HepG2 (cell line): Measurements from ENCODE around the gene AKAP6. TPM values are rescaled to one million over a fixed set of nuclear protein-coding genes. Genes with fewer than 3 reads are reported as not detected.

Source experiments
- ATAC-seq: fragments of 200-7000 bp; cut with Tn5 transposase; 3 replicates; pipeline ENCODE4 v1.9.1; 2020; ENCODE audit warnings: mild to moderate bottlenecking, moderate library complexity
- BruUV-seq: library from RNA; stranded (reverse); fragments of 400-500 nt; replicated peaks from 2 replicates; lab custom pipeline; 2021; lab: Mats Ljungman, UMichigan
- CTCF ChIA-PET: fragments of 300-600 bp; formaldehyde crosslinking; extraction: SDS; loops from one replicate; lab custom pipeline; 2021; ENCODE audit warnings: low total read pairs, inconsistent platforms, low intra/inter-chr PET ratio; lab: Yijun Ruan, JAX
- POLR2A ChIA-PET: fragments of 350-600 bp; sonication (Branson Sonifier 250); formaldehyde crosslinking; loops from one replicate; lab custom pipeline; 2020; ENCODE audit warnings: antibody characterized with exemption, inconsistent platforms; lab: Yijun Ruan, JAX
- DNase-seq: peaks from one replicate; pipeline ENCODE4 v3.0.0-alpha.2; 2015; ENCODE audit warnings: low spot score
- FAIRE-seq: peaks from 3 replicates; lab custom pipeline; 2011; peaks lifted over from hg19 to GRCh38; lab: Jason Lieb, UNC
- H2AFZ ChIP-seq: one replicate; pipeline ENCODE4 v1.6.1; 2011; ENCODE audit warnings: low read length, inconsistent platforms
- H3K27ac ChIP-seq: fragments of 300-600 bp; 3 replicates; pipeline ENCODE4 v1.8.0; 2011; ENCODE audit warnings: mixed run types, mild to moderate bottlenecking, mixed read lengths, low read length, inconsistent platforms; ENCODE audit not compliant: insufficient read depth; ENCODE audit errors: extremely low read length
- H3K27me3 ChIP-seq, 2 experiments: fragments of 200-600 bp in 1 of 2; 2 replicates in 1 of 2; 3 replicates in 1 of 2; pipeline versions ENCODE4 v1.6.0 to v1.8.0; 2011; ENCODE audit warnings: low read length in 2 of 2, mild to moderate bottlenecking in 2 of 2, moderate library complexity in 2 of 2, inconsistent platforms in 1 of 2; ENCODE audit not compliant: insufficient read depth in 2 of 2, control insufficient read depth in 1 of 2
- H3K36me3 ChIP-seq, 2 experiments: fragments of 200-600 bp in 1 of 2; replicated peaks in 1 of 2; 2 replicates in 1 of 2; 3 replicates in 1 of 2; pipeline versions ENCODE4 v1.5.1 to v1.8.0; 2011; ENCODE audit warnings: low read length in 2 of 2, inconsistent platforms in 1 of 2; ENCODE audit not compliant: insufficient read depth in 2 of 2, control insufficient read depth in 1 of 2
- H3K4me1 ChIP-seq: 2 replicates; pipeline ENCODE4 v1.5.1; 2012; ENCODE audit warnings: low read length, inconsistent platforms; ENCODE audit not compliant: insufficient read depth
- H3K4me2 ChIP-seq: 2 replicates; pipeline ENCODE4 v1.6.0; 2011; ENCODE audit warnings: low read depth, low read length, inconsistent platforms
- H3K4me3 ChIP-seq, 3 experiments: fragments of 200-600 bp in 1 of 3; sonication (generic), shearing (Covaris generic) in 1 of 3; replicated peaks in 1 of 3; 2 replicates each; pipeline ENCODE4 v1.5.1; 2011 to 2016; ENCODE audit warnings: low read length in 3 of 3, inconsistent platforms in 2 of 3, low read depth in 2 of 3, mild to moderate bottlenecking in 2 of 3, control low read depth in 1 of 3, mixed read lengths in 1 of 3; ENCODE audit not compliant: insufficient read depth in 1 of 3
- H3K79me2 ChIP-seq: one replicate; pipeline ENCODE4 v1.6.1; 2011; ENCODE audit warnings: low read length, inconsistent platforms; ENCODE audit not compliant: insufficient read depth
- H3K9ac ChIP-seq: 2 replicates; pipeline ENCODE4 v1.6.0; 2011; ENCODE audit warnings: mild to moderate bottlenecking, low read depth, low read length, inconsistent platforms; ENCODE audit not compliant: insufficient read depth
- H3K9me3 ChIP-seq: 2 replicates; pipeline ENCODE4 v1.5.1; 2012; ENCODE audit warnings: mild to moderate bottlenecking, low read length
- H4K20me1 ChIP-seq: 2 replicates; pipeline ENCODE4 v1.6.0; 2011; ENCODE audit warnings: inconsistent platforms, mild to moderate bottlenecking, low read length, moderate library complexity; ENCODE audit not compliant: insufficient read depth
- CTCF ChIP-seq: sonication (generic); formaldehyde crosslinking; IDR thresholded peaks from 2 replicates; pipeline ENCODE4 v1.5.0; 2020; ENCODE audit warnings: mild to moderate bottlenecking, missing genetic modification reagents, moderate library complexity
- ELF3 ChIP-seq: IDR thresholded peaks from 2 replicates; pipeline ENCODE4 v1.6.1; 2016; ENCODE audit warnings: missing genetic modification reagents, missing compliant biosample characterization
- MAFF ChIP-seq: IDR thresholded peaks from 2 replicates; pipeline ENCODE4 v1.6.1; 2011; ENCODE audit warnings: low read depth, low read length, improper control_type of control experiment
- MAFK ChIP-seq, 2 experiments: IDR thresholded peaks in 1 of 2; conservative IDR thresholded peaks in 1 of 2; 2 replicates each; pipeline ENCODE4 v1.6.1; 2011; ENCODE audit warnings: improper control_type of control experiment in 2 of 2, low read length in 2 of 2
- NAIF1 ChIP-seq: sonication (generic); formaldehyde crosslinking; IDR thresholded peaks from 2 replicates; pipeline ENCODE4 v1.5.0; 2020; ENCODE audit warnings: mild to moderate bottlenecking, missing genetic modification reagents, borderline replicate concordance
- NFKBIZ ChIP-seq: IDR thresholded peaks from 2 replicates; pipeline ENCODE4 v1.6.1; 2018; ENCODE audit warnings: missing genetic modification reagents, missing compliant biosample characterization
- RFX1 ChIP-seq: fragments of 450-650 bp; IDR thresholded peaks from 2 replicates; pipeline ENCODE4 v1.6.1; 2017
- STAT6 ChIP-seq: sonication (generic); formaldehyde crosslinking; IDR thresholded peaks from 2 replicates; pipeline ENCODE4 v1.4.0; 2020; ENCODE audit warnings: missing genetic modification reagents, mild to moderate bottlenecking, borderline replicate concordance
- TBX3 ChIP-seq: fragments of 450-650 bp; IDR thresholded peaks from 2 replicates; pipeline ENCODE4 v1.6.1; 2017; ENCODE audit warnings: antibody characterized with exemption, mild to moderate bottlenecking, inconsistent platforms, borderline replicate concordance
- ZBTB26 ChIP-seq: IDR thresholded peaks from 2 replicates; pipeline ENCODE4 v1.6.1; 2016; ENCODE audit warnings: missing compliant biosample characterization, missing genetic modification reagents, borderline replicate concordance
- ZNF33B ChIP-seq: sonication (generic); formaldehyde crosslinking; IDR thresholded peaks from 2 replicates; pipeline ENCODE4 v1.5.1; 2020; ENCODE audit warnings: mild to moderate bottlenecking, missing genetic modification reagents
- ZNF501 ChIP-seq: sonication (generic); formaldehyde crosslinking; IDR thresholded peaks from 2 replicates; pipeline ENCODE4 v1.5.1; 2020; ENCODE audit warnings: mild to moderate bottlenecking, moderate library complexity, missing genetic modification reagents
- WGBS: methylation state at CpG from one replicate; pipeline ENCODE4 v1.1.6; 2017; ENCODE audit warnings: low lambda C conversion rate; 5-methylcytosine and 5-hydroxymethylcytosine counted together
- in situ Hi-C: cut with HindIII; loops from 2 replicates; pipeline ENCODE4 v1.10.0; 2017; ENCODE audit warnings: low pct_unique_long_range_greater_than_20kb; ENCODE audit not compliant: extremely low pct_ligation_motif_present
- intact Hi-C: fragments of 100-400 bp; cut with micrococcal nuclease; formaldehyde crosslinking; loops from one replicate; pipeline ENCODE4 v1.10.0; 2022; ENCODE audit not compliant: unreplicated experiment
- polyA plus RNA-seq, 8 experiments: library from polyadenylated mRNA; depleted of rRNA in 3 of 8; stranded (reverse) in 7 of 8; unstranded in 1 of 8; fragments of >200 nt; fragmentation: Illumina TruSeq in 4 of 8; extraction: Trizol in 4 of 8; gene quantifications; 2 replicates each; pipeline versions ENCODE4 v1.2.1 to v1.2.3, GENCODE V29; 2011 to 2016; ENCODE audit warnings: low read depth in 4 of 8, missing spikeins in 1 of 8, mixed read lengths in 1 of 8; ENCODE audit not compliant: insufficient read depth in 1 of 8
- total RNA-seq, 5 experiments: library from RNA; depleted of rRNA; stranded (reverse); fragments of >200 nt; fragmentation: Illumina TruSeq; extraction: Trizol; gene quantifications; 2 replicates each; pipeline ENCODE4 v1.2.3, GENCODE V29; 2016; ENCODE audit warnings: low read depth in 1 of 5
- TF ChIP-seq, protein P1 (sequence below): conservative IDR thresholded peaks from 2 replicates; pipeline ENCODE4 v1.6.1; 2018; ENCODE audit warnings: missing genetic modification reagents

Gene AKAP6
- total and polyA plus RNA-seq, 2 of the 13 experiments (the other 11 are each of a cell fraction or from before 2014, with no cell fraction given): 1.4 TPM

GRCh38 chr14:32394038-32394437 is 64.9 kb downstream of the AKAP6 start:
- no peak overlapping the region for H2AFZ ChIP-seq
- H3K9ac ChIP-seq: no peak overlapping the region
- no TSS peak for BruUV-seq
- H3K4me3 ChIP-seq: no peak overlapping the region
- H3K4me2 ChIP-seq: no peak overlapping the region
- no peak for TF ChIP-seq ZNF501 (CRISPR knock-in tag)
- TF ChIP-seq, protein P1, sequence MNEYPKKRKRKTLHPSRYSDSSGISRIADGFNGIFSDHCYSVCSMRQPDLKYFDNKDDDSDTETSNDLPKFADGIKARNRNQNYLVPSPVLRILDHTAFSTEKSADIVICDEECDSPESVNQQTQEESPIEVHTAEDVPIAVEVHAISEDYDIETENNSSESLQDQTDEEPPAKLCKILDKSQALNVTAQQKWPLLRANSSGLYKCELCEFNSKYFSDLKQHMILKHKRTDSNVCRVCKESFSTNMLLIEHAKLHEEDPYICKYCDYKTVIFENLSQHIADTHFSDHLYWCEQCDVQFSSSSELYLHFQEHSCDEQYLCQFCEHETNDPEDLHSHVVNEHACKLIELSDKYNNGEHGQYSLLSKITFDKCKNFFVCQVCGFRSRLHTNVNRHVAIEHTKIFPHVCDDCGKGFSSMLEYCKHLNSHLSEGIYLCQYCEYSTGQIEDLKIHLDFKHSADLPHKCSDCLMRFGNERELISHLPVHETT (CRISPR knock-in tag): no peak
- peak; percentile 85 for TF ChIP-seq MAFF
- TF ChIP-seq TBX3: no peak
- TF ChIP-seq MAFK (conservative IDR thresholded peaks at IDR 0.05 in 1 of 2, IDR thresholded peaks at IDR 0.05 in 1 of 2; ENCODE audit: low read length in 2 of 2): peak; percentile 90 to 92
- 0 out of 2 replicates have a peak, but pooled peaks have one; percentile 3 for TF ChIP-seq RFX1
- no peaks in the 10 kb centered on the region for H3K27me3 ChIP-seq
- no peaks in the 10 kb centered on the region for H3K9me3 ChIP-seq
- H3K79me2 ChIP-seq: no peaks in the 10 kb centered on the region
- H3K36me3 ChIP-seq: no peaks in the 10 kb centered on the region
- FAIRE-seq (no peak), ATAC-seq (no peak), DNase-seq (no peak)
- in situ Hi-C loops: no loop called here
- intact Hi-C loops: no loop called here
- H4K20me1 ChIP-seq: no peaks in the 10 kb centered on the region
- CTCF ChIA-PET: interaction anchor here (0.6 kb wide), 1 partner anchor 885 kb away, joined by 3 read pairs; no protein-coding TSS in a partner anchor
- no peaks in the 10 kb centered on the region for H3K4me1 ChIP-seq
- no peak overlapping the region for H3K27ac ChIP-seq
- POLR2A ChIA-PET: no interaction called here
- 3% methylated on average over 1 of the region's 1 CpG for WGBS

DNA sequence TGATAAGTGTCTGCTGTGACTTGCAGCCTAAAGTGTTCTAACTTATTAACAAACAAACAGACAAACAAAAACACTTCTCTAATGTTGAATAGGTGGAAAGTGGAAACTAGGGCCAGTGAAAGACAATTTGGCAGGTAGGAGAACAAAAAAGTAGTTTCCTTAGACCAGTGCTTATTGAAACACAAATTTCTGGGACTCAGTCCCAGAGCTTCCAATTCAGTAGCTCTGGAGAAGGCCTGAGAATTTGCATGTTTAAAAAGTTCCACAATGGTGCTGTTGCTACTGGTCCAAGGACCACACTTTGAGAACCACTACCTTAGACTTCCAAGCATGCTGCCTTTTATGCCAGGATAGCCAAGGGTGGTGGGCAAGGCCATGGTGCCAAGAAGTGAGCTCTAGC is 67.8 kb downstream of the AKAP6 start:
- Histone ChIP-seq H4K20me1 (no peaks in the 10 kb centered on the region), H3K4me2 (no peak overlapping the region), H2AFZ (no peak overlapping the region), H3K27me3 (no peaks in the 10 kb centered on the region), H3K36me3 (no peaks in the 10 kb centered on the region), H3K4me1 (no peaks in the 10 kb centered on the region), H3K27ac (no peak overlapping the region), H3K79me2 (no peaks in the 10 kb centered on the region), H3K9ac (no peak overlapping the region), H3K9me3 (no peaks in the 10 kb centered on the region), H3K4me3 (no peak overlapping the region)
- ATAC-seq (no peak), DNase-seq (no peak), FAIRE-seq (no peak)
- intact Hi-C loops (no loop called here), in situ Hi-C loops (no loop called here)
- POLR2A ChIA-PET: no interaction called here
- CTCF ChIA-PET: no interaction called here
- no TSS peak for BruUV-seq
- TF ChIP-seq NFKBIZ (CRISPR knock-in tag): no peak
- TF ChIP-seq STAT6 (CRISPR knock-in tag): no peak
- TF ChIP-seq ZNF33B: no peak
- no peak for TF ChIP-seq CTCF (CRISPR knock-in tag)
- no peak for TF ChIP-seq ZBTB26 (CRISPR knock-in tag)
- no peak for TF ChIP-seq NAIF1 (CRISPR knock-in tag)
- no peak for TF ChIP-seq ELF3 (CRISPR knock-in tag)
